ENCODE data around the gene NKD1. TPM values are rescaled to one million over a fixed set of nuclear protein-coding genes. Genes with fewer than 3 reads are reported as not detected.

The NKD1 gene
- total RNA-seq = under 0.01 TPM in 1 of 2 replicates, not detected in the other

- no peak for TF ChIP-seq CTCF (IDR thresholded peaks at IDR 0.05; ENCODE audit: insufficient read depth, low read depth, low read length)
- peak within 1 kb of the TSS; percentile 63 for H3K4me3 ChIP-seq (ENCODE audit: low read depth, low read length)
- DNase-seq (ENCODE audit: low read depth) = peak; percentile 27
These were observed at the start of gene NKD1 for GRCh38 chr16:50548125-50548908. TSS of gene NKD1 (plus strand) at chr16:50548396. CDS start at chr16:50548554, 158 bp downstream.

- no peak for TF ChIP-seq CTCF (IDR thresholded peaks at IDR 0.05; ENCODE audit: insufficient read depth, low read depth, low read length)
- DNase-seq (ENCODE audit: low read depth) = no peak
- H3K4me3 ChIP-seq (ENCODE audit: low read depth, low read length) = no peak overlapping the region
These were observed 49.6 kb upstream of the NKD1 start for GRCh38 chr16:50498431-50499155.

- TF ChIP-seq CTCF (IDR thresholded peaks at IDR 0.05; ENCODE audit: insufficient read depth, low read depth, low read length) = no peak
- H3K4me3 ChIP-seq (ENCODE audit: low read depth, low read length) = no peak overlapping the region
- DNase-seq (ENCODE audit: low read depth) = no peak
These were observed 48.9 kb upstream of the NKD1 start for GRCh38 chr16:50499254-50499653.

- no peak overlapping the region for H3K4me3 ChIP-seq (ENCODE audit: low read depth, low read length)
- no peak for DNase-seq (ENCODE audit: low read depth)
- TF ChIP-seq CTCF (IDR thresholded peaks at IDR 0.05; ENCODE audit: insufficient read depth, low read depth, low read length) = no peak
These were observed 47.9 kb upstream of the NKD1 start for GRCh38 chr16:50500171-50500874.

GRCh38 chr16:50501251-50501650 is 46.9 kb upstream of the NKD1 start:
- TF ChIP-seq CTCF (IDR thresholded peaks at IDR 0.05; ENCODE audit: insufficient read depth, low read depth, low read length) = no peak
- no peak overlapping the region for H3K4me3 ChIP-seq (ENCODE audit: low read depth, low read length)
- DNase-seq (ENCODE audit: low read depth) = no peak

GRCh38 chr16:50501986-50502615 is 46.1 kb upstream of the NKD1 start:
- no peak for DNase-seq (ENCODE audit: low read depth)
- no peak for TF ChIP-seq CTCF (IDR thresholded peaks at IDR 0.05; ENCODE audit: insufficient read depth, low read depth, low read length)
- no peak overlapping the region for H3K4me3 ChIP-seq (ENCODE audit: low read depth, low read length)

All from fibroblast of villous mesenchyme (primary cell).